Left cardiac atrium (tissue), 4 donors: ENCODE results near the gene VWA5A. TPM values are rescaled to one million over a fixed set of nuclear protein-coding genes. Genes with fewer than 3 reads are reported as not detected.
A peak's percentile ranks its signal among the peaks of the same experiment; 100 is the strongest.

Source experiments
- ATAC-seq, 2 donors: fragments of 200-7000 bp; cut with Tn5 transposase; one replicate each; pipeline ENCODE4 v1.9.1; 2020; ENCODE audit warnings: mild to moderate bottlenecking in 2 of 2, moderate library complexity in 2 of 2
- DNase-seq: peaks from one replicate; pipeline ENCODE4 v3.0.0-alpha.2; 2020
- intact Hi-C, 2 donors: fragments of 100-400 bp; cut with DNase I; formaldehyde crosslinking; loops; one replicate each; pipeline versions ENCODE4 v1.14.1 to v1.15.1; 2022 to 2023
- total RNA-seq, 2 donors: library from RNA; stranded (reverse); fragmentation: NEBNext Ultra II Directional; extraction: Animal tissue kit (Norgen Biotek cat#: 25700); gene quantifications; one replicate each; pipeline ENCODE4 v1.2.1, GENCODE V29; 2021
- donor health status: DM: no; HTN: yes; CAD: no.
- donor health status: DM: no; HTN: yes; CAD: no; lungs with severe emphysema.
- donor health status: DM: yes; HTN: yes; CAD: no.
- donor health status: Dilated cardiomyopathy.

The VWA5A gene
- total RNA-seq, 2 donors from 2014 or later, result 5.4 to 7.6 TPM

- peak; percentile 47 to 85 for ATAC-seq
- peak; percentile 33 for DNase-seq
- intact Hi-C loops, result loop anchor here in 1 of 2 donors (5.0 kb wide), 1 partner anchor 123 kb away; no protein-coding TSS in a partner anchor
These were observed 80.0 kb downstream of the VWA5A start for GRCh38 chr11:124195189-124195734.

Other genes with a start within 250 kb of the VWA5A start
- gene TMEM225, start 229.8 kb upstream of the VWA5A start, total RNA-seq, result not detected
- gene OR8D4, start 213.3 kb upstream of the VWA5A start, total RNA-seq, result under 1 TPM in 1 of 2 donors, not detected in 1; 0.37 TPM
- gene OR4D5, start 175.8 kb upstream of the VWA5A start, total RNA-seq, result under 1 TPM in 1 of 2 donors, not detected in 1; 0.24 TPM
- not detected for gene OR6T1, start 171.6 kb upstream of the VWA5A start, total RNA-seq
- not detected for gene OR10S1, start 137.7 kb upstream of the VWA5A start, total RNA-seq
- not detected for gene OR10G6, start 120.3 kb upstream of the VWA5A start, total RNA-seq
- gene OR10G4, start 102.5 kb upstream of the VWA5A start, total RNA-seq, result not detected
- gene OR10G9, start 92.4 kb upstream of the VWA5A start, total RNA-seq, result not detected
- gene OR10G8, start 88.7 kb upstream of the VWA5A start, total RNA-seq, result not detected
- not detected for gene OR10G7, start 74.1 kb upstream of the VWA5A start, total RNA-seq
- not detected for gene OR10D3, start 67.9 kb downstream of the VWA5A start, total RNA-seq
- not detected for gene OR8G1, start 125.6 kb downstream of the VWA5A start, total RNA-seq
- gene OR8G5, start 140.9 kb downstream of the VWA5A start, total RNA-seq, result not detected
- not detected for gene OR8D1, start 198.5 kb downstream of the VWA5A start, total RNA-seq
- gene OR8D2, start 204.7 kb downstream of the VWA5A start, total RNA-seq, result not detected